NT2/D1 (cell line): ENCODE data around the gene MYO9B.

Source experiments
- SUZ12 ChIP-seq: IDR thresholded peaks from 2 replicates; pipeline ENCODE4 v1.6.1; 2011; ENCODE audit not compliant: insufficient read length, insufficient read depth; ENCODE audit errors: extremely low read depth
- YY1 ChIP-seq: IDR thresholded peaks from 2 replicates; pipeline ENCODE4 v1.6.1; 2011; ENCODE audit not compliant: insufficient read length, insufficient read depth

GRCh38 chr19:17135001-17135853 is 59.6 kb downstream of the MYO9B start:
- TF ChIP-seq YY1 (no peak), SUZ12 (no peak)
